Retina (tissue), 1 donor: Measurements from ENCODE around the gene STK32A.

Experiments
- DNase-seq: peaks from one replicate; pipeline ENCODE4 v3.0.0-alpha.2; 2016

Gene STK32A

GRCh38 chr5:147427521-147428401 lies 192.9 kb downstream of the STK32A start:
- DNase-seq = no peak

- no peak for DNase-seq
These were observed 195.8 kb downstream of the STK32A start for GRCh38 chr5:147430628-147431027.

- DNase-seq = no peak
These were observed 196.8 kb downstream of the STK32A start for GRCh38 chr5:147431586-147431985.

DNA sequence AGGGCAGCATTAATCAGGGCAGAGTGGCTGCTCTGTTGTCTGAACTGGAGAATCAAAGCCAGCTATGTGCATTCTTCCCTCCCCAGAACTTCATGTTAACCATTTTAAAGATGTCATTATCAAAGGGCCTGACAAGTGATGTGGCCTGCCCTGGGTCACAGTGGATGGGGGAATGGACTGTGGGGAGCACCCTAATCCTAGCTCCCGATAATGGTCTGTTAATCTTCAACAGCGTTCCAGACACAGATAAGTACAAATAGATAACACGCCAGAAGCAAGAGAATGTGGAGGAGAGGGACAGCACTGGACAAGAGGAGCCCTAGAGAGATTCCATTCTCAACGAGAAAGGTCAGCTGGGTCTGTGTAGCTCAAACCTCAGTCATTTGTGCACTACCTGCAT lies 197.5 kb downstream of the STK32A start:
- DNase-seq = no peak

DNA sequence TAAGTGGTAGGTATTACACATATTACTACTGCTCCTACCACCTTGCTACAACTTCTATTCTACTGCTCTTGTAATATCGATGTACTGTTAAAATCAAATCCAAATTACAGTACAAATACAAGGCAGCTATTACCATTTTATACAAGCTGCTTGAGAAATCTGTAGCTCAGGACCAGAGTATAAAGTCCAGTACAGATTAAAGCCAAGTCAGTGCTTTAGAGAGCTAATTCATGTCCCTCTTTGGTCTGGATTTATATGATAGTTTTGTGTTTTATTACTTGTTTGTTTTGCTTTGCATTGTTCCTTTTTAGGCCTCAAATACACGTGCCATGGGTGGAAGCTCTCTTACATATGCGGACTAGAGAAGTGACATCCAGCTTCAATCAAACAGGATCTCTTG lies 199.2 kb downstream of the STK32A start:
- DNase-seq = no peak

- no peak for DNase-seq
These were observed 201.8 kb downstream of the STK32A start for GRCh38 chr5:147436596-147436995.

GRCh38 chr5:147437161-147437596 lies 202.4 kb downstream of the STK32A start:
- DNase-seq = no peak
